ENCODE data around the gene CCDC88B. TPM values are rescaled to one million over a fixed set of nuclear protein-coding genes. Genes with fewer than 3 reads are reported as not detected.

The CCDC88B gene
- total RNA-seq, 4 donors from 2014 or later = 3.3 to 8.3 (median 5.4) TPM

DNA sequence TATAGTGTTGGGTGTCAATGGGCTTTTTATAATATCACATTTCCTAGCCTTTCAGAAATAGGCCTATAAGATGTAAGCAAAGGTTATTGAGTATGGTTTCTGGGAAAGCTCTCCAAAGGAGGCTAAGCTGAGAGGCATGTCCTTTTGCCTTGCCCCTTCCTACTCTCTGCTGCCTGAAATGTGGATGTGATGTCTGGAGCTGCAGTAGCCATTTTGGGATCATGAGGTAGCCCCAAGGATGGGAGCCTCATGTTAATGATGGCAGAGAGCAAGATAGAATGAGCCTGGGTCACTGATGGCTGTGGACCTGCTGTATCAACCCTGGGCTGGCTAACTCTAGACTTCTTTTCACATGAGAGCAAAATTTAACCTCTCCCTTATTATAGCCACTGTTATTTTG lies 47.9 kb downstream of the CCDC88B start:
- TF ChIP-seq POLR2AphosphoS5 (IDR thresholded peaks at IDR 0.05) (no peak), POLR2A (IDR thresholded peaks at IDR 0.05) (no peak), EP300 (IDR thresholded peaks at IDR 0.05) (no peak)
- Histone ChIP-seq H3K4me1 (peaks cover 8% of the 10 kb centered on the region), H3K4me3 (no peak overlapping the region), H3K27me3 (no peaks in the 10 kb centered on the region), H3K9me3 (no peaks in the 10 kb centered on the region), H3K27ac (no peak overlapping the region), H3K36me3 (no peaks in the 10 kb centered on the region)
- DNase-seq (ENCODE audit: low spot score in 2 of 2) = no peak

DNA sequence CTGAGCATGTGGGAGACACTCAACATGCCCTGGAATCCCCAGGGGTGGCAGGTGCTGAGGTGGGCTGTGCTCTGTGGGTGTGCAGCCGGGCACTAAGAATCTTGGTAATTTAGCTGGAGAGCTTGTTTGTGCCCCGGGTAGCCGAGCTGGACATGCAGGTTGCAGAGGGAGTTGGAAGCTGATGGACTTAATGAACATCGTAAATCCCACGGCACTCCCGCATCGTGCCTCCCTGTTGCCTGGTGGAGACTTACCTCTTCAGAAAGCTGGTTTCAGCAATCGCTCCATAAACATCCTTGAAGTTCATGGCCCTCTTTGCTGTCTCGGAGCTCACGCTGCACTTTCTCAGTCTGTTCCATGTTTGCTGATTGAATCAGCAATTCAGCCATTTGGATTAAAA lies 48.9 kb downstream of the CCDC88B start:
- no peaks in the 10 kb centered on the region for H3K36me3 ChIP-seq
- 66% methylated on average over 10 of the region's 10 CpGs for WGBS
- H3K27ac ChIP-seq = no peak overlapping the region
- no peak for DNase-seq (ENCODE audit: low spot score in 2 of 2)
- no peak overlapping the region for H3K4me3 ChIP-seq
- TF ChIP-seq, protein P1, sequence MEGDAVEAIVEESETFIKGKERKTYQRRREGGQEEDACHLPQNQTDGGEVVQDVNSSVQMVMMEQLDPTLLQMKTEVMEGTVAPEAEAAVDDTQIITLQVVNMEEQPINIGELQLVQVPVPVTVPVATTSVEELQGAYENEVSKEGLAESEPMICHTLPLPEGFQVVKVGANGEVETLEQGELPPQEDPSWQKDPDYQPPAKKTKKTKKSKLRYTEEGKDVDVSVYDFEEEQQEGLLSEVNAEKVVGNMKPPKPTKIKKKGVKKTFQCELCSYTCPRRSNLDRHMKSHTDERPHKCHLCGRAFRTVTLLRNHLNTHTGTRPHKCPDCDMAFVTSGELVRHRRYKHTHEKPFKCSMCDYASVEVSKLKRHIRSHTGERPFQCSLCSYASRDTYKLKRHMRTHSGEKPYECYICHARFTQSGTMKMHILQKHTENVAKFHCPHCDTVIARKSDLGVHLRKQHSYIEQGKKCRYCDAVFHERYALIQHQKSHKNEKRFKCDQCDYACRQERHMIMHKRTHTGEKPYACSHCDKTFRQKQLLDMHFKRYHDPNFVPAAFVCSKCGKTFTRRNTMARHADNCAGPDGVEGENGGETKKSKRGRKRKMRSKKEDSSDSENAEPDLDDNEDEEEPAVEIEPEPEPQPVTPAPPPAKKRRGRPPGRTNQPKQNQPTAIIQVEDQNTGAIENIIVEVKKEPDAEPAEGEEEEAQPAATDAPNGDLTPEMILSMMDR (IDR thresholded peaks at IDR 0.05) = no peak
- TF ChIP-seq POLR2AphosphoS5 (IDR thresholded peaks at IDR 0.05) (no peak), EP300 (IDR thresholded peaks at IDR 0.05) (no peak), POLR2A (IDR thresholded peaks at IDR 0.05) (no peak)
- H3K27me3 ChIP-seq = no peaks in the 10 kb centered on the region
- H3K4me1 ChIP-seq = peaks cover 8% of the 10 kb centered on the region
- H3K9me3 ChIP-seq = no peaks in the 10 kb centered on the region

DNA sequence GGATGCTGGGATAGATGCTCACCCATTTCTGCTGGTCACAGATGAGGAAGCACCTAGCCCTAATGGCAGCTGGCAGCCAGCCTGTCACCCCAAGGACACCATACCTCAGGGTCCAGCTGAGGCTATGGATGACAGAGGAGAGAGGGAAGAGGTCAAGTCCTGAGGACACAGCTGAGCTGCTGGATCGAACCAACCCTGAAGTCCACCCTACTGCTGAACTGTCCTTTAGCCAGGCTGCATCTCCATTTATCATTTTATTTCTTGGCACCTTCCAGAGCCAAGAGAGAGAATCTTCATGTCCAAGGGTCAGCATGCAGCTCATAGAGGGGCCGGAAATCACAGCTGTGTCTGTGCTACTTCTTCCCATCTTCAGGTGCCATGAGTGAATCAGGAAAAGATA lies 49.8 kb downstream of the CCDC88B start:
- no peak overlapping the region for H3K27ac ChIP-seq
- 100% methylated on average over 2 of the region's 2 CpGs for WGBS
- H3K27me3 ChIP-seq = no peaks in the 10 kb centered on the region
- no peaks in the 10 kb centered on the region for H3K36me3 ChIP-seq
- H3K9me3 ChIP-seq = no peaks in the 10 kb centered on the region
- no peak overlapping the region for H3K4me3 ChIP-seq
- H3K4me1 ChIP-seq = peaks cover 8% of the 10 kb centered on the region
- no peak for DNase-seq (ENCODE audit: low spot score in 2 of 2)
- TF ChIP-seq POLR2A (IDR thresholded peaks at IDR 0.05) = no peak
- TF ChIP-seq, protein P1 (IDR thresholded peaks at IDR 0.05) = no peak
- TF ChIP-seq EP300 (IDR thresholded peaks at IDR 0.05) = no peak
- TF ChIP-seq POLR2AphosphoS5 (IDR thresholded peaks at IDR 0.05) = no peak

DNA sequence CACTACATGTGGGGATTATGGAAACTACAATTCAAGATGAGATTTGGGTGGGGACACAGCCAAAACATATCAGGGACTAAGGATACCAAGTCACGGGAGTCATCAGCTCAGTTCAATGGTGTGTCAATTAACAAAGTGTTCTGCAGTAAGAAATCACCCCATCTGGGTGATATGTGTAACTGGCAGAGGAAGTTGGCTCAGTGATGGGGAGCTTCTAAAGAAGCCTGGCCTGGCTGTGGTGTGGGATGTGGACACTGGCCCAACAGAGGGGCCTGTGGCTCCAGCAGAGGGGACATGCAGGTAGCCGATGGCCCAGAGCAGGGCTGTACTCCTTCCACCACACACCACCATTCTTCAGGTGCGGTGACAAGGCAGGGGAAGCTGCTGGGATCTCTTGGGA lies 50.6 kb downstream of the CCDC88B start:
- H3K4me3 ChIP-seq = no peak overlapping the region
- peaks cover 4% of the 10 kb centered on the region for H3K4me1 ChIP-seq
- no peak overlapping the region for H3K27ac ChIP-seq
- TF ChIP-seq EP300 (IDR thresholded peaks at IDR 0.05) (no peak), POLR2AphosphoS5 (IDR thresholded peaks at IDR 0.05) (no peak), POLR2A (IDR thresholded peaks at IDR 0.05) (no peak)
- TF ChIP-seq, protein P1 (IDR thresholded peaks at IDR 0.05) = no peak
- no peak for DNase-seq (ENCODE audit: low spot score in 2 of 2)
- H3K27me3 ChIP-seq = no peaks in the 10 kb centered on the region
- no peaks in the 10 kb centered on the region for H3K36me3 ChIP-seq
- H3K9me3 ChIP-seq = no peaks in the 10 kb centered on the region
- WGBS = 93% methylated on average over 3 of the region's 3 CpGs

DNA sequence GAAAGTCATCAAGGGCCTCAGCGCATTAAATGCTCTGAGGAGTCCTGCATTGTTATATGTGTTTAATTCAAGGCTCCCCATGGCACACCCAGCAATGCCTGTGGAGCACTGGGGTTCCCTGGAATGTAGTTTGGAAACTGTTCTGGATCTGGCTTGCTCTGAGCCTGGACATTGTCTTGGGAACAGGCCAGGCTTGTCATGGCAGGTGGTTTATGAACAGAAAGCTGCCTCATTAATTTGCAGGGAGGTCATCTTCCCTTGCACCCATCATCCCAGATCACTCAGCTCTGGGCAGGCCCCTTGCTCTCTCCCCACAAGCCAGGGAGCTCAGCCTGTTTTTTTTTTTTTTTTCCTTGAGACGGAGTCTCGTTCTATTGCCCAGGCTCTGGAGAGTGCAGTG lies 51.8 kb downstream of the CCDC88B start:
- Histone ChIP-seq H3K9me3 (no peaks in the 10 kb centered on the region), H3K27ac (no peak overlapping the region), H3K4me1 (peaks cover 4% of the 10 kb centered on the region), H3K4me3 (no peak overlapping the region), H3K27me3 (peaks cover 9% of the 10 kb centered on the region), H3K36me3 (no peaks in the 10 kb centered on the region)
- WGBS = 89% methylated on average over 3 of the region's 3 CpGs
- no peak for TF ChIP-seq EP300 (IDR thresholded peaks at IDR 0.05)
- no peak for TF ChIP-seq POLR2A (IDR thresholded peaks at IDR 0.05)
- DNase-seq (ENCODE audit: low spot score in 2 of 2) = no peak

DNA sequence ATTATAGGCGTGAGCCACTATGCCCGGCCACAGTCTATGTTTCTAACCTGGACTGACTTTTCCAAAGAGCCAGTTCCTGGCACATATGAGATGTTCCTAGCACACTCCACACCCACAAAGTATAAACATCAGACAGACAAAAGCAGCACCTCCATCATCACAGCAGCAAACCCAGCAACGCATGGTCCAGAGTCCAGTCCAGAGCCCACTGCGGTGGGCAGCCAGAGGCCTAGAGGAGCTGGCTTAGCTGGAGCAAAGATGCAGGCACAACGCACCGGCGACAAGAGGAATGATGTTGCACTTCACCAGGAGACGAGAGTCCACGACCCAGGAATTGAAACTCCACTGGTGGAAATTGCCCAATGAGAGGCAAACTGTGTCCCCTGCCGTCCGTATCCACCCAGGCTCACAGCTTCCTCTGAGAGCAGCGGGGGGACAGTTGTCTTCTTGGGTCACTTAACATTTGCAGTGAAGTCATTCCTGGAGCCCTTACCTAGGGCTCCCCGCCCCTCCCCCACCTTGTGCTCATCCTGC lies 55.6 kb downstream of the CCDC88B start:
- WGBS = 77% methylated on average over 13 of the region's 13 CpGs
- Histone ChIP-seq H3K27ac (no peak overlapping the region), H3K9me3 (no peaks in the 10 kb centered on the region), H3K4me1 (peaks cover 9% of the 10 kb centered on the region), H3K36me3 (no peaks in the 10 kb centered on the region), H3K27me3 (peaks cover 11% of the 10 kb centered on the region), H3K4me3 (no peak overlapping the region)
- TF ChIP-seq, protein P1 (IDR thresholded peaks at IDR 0.05) = no peak
- TF ChIP-seq EP300 (IDR thresholded peaks at IDR 0.05) (no peak), POLR2AphosphoS5 (IDR thresholded peaks at IDR 0.05) (no peak), POLR2A (IDR thresholded peaks at IDR 0.05) (no peak)
- DNase-seq (ENCODE audit: low spot score in 2 of 2) = no peak

All from suprapubic skin (tissue), 4 donors.